ENCODE measurements around the gene ZNF827.

GRCh38 chr4:145782756-145783155 is 155.9 kb downstream of the ZNF827 start:
- TF ChIP-seq ZNF311 (tag by site-specific recombination; IDR thresholded peaks at IDR 0.05; ENCODE audit: borderline replicate concordance) (no peak), ZNF354C (tag by site-specific recombination; IDR thresholded peaks at IDR 0.05; ENCODE audit: borderline replicate concordance, low read depth) (no peak), CTCF (tag by site-specific recombination; IDR thresholded peaks at IDR 0.05) (no peak), ZSCAN4 (tag by site-specific recombination; IDR thresholded peaks at IDR 0.05) (no peak)

All from HEK293 (cell line).